OCI-LY1 (cell line): ENCODE data around the gene SPI1.

Experiments
- CTCF ChIP-seq: fragments of 200-600 bp; sonication (generic), shearing (Covaris generic); IDR thresholded peaks from 2 replicates; pipeline ENCODE4 v1.5.1; 2017; ENCODE audit warnings: mild to moderate bottlenecking, antibody characterized with exemption, low read length, moderate library complexity, mixed read lengths
- EZH2 ChIP-seq: fragments of 200-600 bp; sonication (generic), shearing (Covaris generic); IDR thresholded peaks from 2 replicates; pipeline ENCODE4 v1.8.0; 2017; ENCODE audit warnings: borderline replicate concordance, mixed run types, mild to moderate bottlenecking, antibody characterized with exemption, low read length, moderate library complexity, mixed read lengths

GRCh38 chr11:47378836-47379170 lies 456 bp upstream of the SPI1 start:
- TF ChIP-seq CTCF (no peak), EZH2 (no peak)
